GM19025 (cell line): Measurements from ENCODE around the gene CAMK2D.

Source experiments
- ATAC-seq: cut with Tn5 transposase; IDR thresholded peaks from one replicate; pipeline ENCODE4 v1.9.1; 2021; ENCODE audit warnings: mild to moderate bottlenecking, low read depth, moderate library complexity; ENCODE audit not compliant: unreplicated experiment

The CAMK2D gene

DNA sequence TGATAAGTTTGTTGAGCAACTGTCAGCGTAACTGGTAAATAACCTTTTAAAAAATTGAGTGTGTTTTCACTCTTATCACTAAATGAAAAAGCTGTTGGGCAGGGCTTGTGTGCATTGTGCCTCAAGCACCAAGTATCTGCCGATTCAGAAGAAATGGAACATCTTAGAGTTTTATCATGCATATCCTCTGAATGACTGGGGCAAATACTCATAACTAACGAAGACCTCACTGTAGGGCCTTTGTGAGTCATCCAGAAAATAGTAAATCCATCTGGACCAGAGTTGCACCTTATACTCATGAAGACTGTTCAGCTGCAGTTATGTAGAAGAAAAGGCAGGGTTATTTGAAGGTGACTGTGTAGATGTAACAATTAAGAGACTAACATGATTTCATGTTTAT is 222.1 kb downstream of the CAMK2D start:
- ATAC-seq: peak; percentile 68

DNA sequence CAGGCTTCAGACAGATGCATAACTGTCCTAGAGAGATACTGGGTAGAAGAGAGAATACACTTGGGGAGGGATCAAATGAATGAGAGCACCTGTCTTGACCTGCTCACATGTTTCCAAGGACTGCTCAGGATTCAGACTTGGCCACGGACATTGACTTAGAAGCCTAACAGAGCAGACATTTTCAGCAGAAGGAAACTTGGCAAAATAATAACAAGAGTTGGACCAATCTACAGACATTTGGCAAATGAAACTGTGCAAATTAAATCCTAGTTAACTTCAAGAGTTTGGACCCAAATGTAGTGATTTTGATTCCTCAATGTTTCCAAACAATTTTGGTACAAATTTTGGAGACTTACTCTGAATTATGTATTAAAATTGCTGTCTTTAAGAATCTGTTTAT is 223.9 kb downstream of the CAMK2D start:
- no peak for ATAC-seq

DNA sequence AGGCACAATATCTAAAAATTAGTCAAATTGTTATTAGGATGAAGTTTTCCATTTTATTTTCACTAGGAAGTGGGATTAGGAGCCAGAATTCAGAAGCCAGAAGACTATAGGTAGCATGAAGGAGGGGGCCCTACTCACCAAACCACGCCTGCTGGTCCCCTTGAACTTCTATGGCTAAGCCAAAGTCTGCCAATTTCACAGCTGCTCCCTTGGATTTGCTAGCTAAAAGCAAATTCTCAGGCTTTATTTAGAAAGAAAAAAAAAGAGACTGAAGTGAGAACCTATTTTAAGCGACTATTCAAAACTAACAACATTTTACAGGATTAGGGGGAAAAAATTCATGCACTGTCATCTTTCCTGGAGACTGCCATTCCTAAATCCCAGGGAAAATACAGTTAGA is 224.3 kb downstream of the CAMK2D start:
- no peak for ATAC-seq

DNA sequence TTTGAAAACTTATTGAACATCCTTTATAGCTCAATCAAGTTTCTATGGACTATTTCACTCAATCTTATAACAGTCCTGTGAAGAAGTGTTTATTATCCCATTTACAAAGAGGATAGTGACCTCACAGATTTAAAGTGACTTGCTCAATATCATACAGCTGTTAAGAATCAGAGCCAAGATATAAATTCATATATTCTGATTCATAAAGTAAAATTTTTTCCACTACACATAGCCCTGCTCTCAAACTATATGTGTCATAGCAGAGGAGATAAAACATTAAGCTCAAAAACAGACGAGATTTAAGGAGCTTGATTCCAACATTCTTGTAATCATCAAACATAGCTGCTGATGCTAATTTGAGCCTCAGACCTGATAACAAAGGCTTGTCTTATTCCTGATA is 226.8 kb downstream of the CAMK2D start:
- no peak for ATAC-seq

GRCh38 chr4:113531572-113531971 is 230.0 kb downstream of the CAMK2D start:
- no peak for ATAC-seq

GRCh38 chr4:113528395-113528794 is 233.1 kb downstream of the CAMK2D start:
- ATAC-seq: no peak

DNA sequence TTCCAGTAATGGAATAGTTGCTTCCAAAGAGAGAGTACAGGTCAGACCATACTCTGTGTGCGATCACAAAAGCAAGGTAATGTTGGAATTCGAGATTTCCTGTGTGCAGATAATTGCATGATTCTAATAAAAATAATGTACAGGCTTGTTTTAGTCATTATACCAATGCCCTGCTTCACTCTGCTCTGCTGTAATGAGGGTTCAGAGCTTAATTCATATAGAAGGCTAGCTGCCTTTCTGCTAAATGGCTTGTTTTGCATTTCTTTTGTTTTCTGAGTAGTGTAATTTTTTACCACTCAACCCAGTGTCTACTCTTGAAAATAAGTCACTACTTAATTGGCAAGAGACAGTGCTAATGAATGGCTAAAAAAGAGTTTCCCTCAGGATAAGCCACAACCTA is 236.0 kb downstream of the CAMK2D start:
- no peak for ATAC-seq

GRCh38 chr4:113524505-113525186 is 236.9 kb downstream of the CAMK2D start:
- peak; percentile 14 for ATAC-seq

DNA sequence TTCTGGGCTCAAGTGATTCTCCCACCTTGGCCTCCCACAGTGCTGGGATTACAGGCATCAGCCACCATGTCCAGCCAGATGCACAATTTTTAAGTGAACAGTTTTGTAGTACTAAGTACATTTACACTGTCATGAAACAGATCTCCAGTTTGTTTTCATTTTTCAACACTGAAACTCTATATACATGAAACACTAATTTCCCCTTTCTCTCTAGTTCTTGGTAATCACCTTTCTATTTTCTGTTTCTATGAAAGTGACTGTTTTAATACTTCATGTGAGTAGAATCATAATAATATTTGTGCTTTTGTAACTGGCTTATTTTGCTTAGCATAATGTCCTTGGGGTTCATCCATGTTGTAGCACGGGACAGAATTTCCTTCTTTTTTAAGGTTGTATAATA is 237.4 kb downstream of the CAMK2D start:
- peak; percentile 97 for ATAC-seq

GRCh38 chr4:113522433-113522832 is 239.1 kb downstream of the CAMK2D start:
- no peak for ATAC-seq

DNA sequence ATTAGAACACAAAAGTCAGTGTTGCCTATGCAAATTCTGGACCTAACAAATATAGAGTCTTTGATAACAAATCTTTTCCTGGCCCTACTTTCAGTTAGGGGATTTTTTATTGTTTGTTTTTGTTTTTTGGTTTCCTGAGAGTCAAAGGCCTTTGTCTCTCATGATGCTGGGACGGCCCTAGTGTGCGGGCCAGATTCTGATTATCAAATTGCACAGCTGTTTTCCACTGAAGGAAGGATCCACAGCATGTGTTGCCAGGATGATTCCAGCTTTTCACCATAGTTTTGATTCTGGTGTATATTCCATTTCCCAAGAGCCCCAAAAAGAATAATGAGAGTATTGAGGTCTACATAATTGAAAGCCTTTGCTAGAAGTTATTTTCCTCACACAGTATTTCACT is 248.2 kb downstream of the CAMK2D start:
- no peak for ATAC-seq

- no peak for ATAC-seq
Observed at GRCh38 chr4:113512880-113513279, 248.7 kb downstream of the CAMK2D start.

DNA sequence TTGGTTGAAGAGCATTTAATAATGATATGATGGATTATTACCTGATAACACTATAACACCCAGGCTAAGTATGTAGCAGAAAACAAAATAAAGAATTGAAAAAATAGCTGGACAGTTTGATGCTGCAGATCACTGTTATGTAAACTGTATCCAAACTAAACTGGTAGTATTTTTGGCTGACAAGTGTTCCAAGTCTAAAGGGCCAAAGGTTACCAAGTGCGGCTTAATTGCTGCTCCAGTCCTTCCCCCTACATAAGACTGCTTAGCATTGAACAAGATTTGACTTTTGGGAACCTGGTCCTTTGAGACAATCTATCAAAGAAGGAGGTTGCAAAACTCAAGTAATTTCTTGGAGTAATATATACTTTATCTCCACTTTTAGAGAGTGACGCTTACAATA is 249.6 kb downstream of the CAMK2D start:
- ATAC-seq: no peak

DNA sequence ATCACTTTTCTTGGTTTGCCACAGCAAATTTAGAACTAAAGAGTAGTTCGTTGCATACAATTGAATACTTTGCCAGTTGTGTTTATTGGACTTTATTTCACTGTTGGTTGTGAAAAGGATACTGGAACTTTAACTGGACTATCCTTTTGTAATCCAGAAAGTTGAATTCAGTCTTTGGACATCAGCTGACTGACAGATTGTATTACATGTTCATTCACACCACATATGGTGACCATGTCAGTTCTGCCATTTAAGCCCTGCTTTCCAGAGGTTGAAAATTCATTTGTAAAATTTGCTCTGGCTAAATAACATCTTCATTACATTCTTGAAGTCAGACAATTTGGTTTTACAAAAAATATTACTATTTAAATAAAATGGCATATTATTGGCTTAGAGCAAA is 251.7 kb downstream of the CAMK2D start:
- no peak for ATAC-seq

DNA sequence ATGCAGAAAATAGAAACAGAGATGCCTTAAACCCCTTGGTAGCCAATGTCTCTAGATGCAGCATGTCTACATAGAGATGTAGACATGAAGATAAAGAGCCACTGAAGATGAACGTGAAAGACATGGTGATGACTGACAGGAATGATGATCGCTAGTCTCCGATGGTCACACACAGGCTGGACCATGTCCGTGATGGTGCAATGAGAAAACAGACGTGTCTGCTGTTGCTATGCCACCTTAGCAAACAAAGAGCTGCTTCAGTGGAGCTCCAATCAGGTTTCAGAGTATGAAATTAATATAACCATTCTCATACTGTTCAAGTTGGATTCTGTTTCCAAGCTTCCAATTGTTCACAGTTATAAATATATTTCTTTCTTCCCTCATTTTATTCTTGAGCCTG is 256.5 kb downstream of the CAMK2D start:
- ATAC-seq: no peak

DNA sequence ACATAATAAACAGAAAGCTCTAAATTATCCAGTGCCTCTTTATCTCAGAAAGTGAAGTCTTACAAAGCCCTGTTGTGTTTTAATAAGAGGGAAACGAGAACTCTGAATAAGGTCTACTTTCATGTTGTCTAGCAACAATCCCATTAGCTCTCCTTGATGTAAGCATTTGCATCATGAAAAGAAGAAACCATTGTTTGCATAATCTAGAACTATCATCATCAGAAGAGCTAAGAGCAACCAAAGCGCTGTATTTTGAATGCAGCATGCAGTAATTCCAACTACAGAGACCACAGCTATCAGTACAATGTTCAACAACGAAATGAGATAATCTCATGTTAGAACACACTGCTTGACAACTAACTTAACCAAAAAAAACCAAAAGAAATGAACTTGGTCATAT is 257.1 kb downstream of the CAMK2D start:
- ATAC-seq: no peak

- no peak for ATAC-seq
Observed at GRCh38 chr4:113503691-113504090, 257.8 kb downstream of the CAMK2D start.

DNA sequence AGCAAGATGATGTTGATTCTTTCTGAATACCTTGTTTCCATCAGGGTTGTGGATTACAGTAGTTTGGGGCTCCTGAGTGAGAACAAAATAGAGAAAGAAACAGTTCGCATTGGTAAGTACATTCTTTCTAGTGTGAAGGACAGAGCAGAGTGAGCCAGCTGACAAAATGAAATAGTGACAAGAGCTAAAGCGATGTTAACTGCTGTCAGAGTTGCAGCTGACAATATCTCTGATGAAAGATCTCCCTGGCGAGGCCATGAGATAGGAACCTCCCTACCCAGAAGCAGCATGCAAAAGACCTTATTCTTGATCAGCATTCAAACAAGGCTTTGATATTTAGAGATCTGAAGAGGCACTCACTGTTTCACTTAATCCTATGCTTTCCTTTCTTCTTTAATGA is 258.6 kb downstream of the CAMK2D start:
- ATAC-seq: no peak

- ATAC-seq: no peak
Observed at GRCh38 chr4:113502476-113502875, 259.1 kb downstream of the CAMK2D start.

DNA sequence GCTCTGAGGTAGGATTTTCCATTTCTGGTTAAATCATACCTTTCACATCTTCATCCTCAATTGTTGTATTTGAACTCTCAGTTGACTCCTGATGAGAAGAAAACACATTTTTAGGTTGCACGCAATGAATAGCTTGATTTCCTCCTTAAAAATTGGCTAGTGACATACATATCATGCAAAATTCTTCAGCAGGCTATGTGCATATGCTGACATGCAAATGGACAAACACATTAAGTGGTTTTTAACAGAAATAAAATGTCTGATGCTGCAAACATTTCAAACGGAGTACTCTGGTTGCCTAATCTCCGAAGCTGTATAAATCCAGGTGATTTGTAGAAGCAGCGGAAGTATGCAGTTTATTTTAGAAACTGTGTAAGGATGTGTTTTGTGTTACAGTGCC is 261.1 kb downstream of the CAMK2D start:
- no peak for ATAC-seq

DNA sequence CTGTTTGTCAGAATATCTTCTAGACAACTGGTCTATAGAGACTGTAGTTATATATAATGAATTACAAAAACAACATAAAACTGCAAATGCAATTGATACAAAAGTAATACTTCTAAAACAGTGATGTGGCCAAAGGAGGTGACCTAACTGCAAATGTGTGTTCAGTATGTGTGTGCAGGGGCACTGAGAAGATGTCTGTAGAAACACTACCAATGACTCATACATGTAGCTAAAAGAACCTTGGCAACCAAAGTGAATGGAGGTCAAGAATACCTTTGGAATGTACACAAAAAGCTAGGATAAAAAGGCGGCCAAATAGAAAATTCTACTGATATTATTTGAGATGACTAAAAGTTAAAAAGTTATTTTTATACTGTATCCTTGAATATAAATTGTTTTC is 261.8 kb downstream of the CAMK2D start:
- ATAC-seq: no peak

- no peak for ATAC-seq
Observed at GRCh38 chr4:113499166-113499565, 262.4 kb downstream of the CAMK2D start.
